MV-4-11 (cell line): ENCODE measurements around the gene LRRN2.
"Not testable (repeated sequence)": the region's sequence is repeated elsewhere in the genome, so short reads cannot be mapped to it uniquely, and the experiment has no call there.

Experiments used
- DNase-seq: peaks from one replicate; lab custom pipeline; 2025; lab: John Stamatoyannopoulos, UW

The LRRN2 gene

DNA sequence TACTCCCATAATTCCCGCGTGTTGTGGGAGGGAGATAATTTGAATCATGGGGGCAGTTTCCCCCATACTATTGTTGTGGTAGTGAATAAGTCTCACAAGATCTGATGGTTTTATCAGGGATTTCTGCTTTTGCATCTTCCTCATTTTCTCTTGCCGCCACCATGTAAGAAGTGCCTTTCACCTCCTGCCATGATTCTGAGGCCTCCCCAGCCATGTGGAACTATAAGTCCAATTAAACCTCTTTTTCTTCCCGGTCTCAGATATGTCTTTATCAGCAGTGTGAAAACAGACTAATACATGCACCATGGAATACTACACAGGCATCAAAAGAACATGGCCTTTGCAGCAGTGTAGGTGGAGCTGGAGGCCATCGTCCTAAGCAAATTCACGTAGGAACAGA, 56.1 kb downstream of the LRRN2 start:
- not testable (repeated sequence) for DNase-seq

DNA sequence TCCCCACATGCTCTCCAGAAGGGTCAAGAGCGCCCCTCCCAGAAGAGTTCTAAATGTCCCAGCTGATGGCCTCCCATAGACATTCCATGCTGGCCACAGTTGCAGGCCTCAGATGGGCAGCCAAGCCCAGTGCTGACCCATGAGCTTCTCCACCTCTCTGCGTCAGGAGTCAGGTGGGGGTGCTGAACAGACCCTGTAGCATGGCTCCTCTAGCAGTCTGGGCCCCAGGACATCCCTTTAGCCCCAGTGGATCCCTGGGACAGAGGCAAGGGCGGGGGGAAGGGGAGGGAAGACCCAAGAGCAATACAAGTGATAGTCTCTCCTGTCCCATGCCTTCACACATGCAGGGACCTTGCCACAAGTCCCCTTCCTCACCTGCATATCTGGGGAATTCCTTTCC, 56.7 kb downstream of the LRRN2 start:
- no peak for DNase-seq

DNA sequence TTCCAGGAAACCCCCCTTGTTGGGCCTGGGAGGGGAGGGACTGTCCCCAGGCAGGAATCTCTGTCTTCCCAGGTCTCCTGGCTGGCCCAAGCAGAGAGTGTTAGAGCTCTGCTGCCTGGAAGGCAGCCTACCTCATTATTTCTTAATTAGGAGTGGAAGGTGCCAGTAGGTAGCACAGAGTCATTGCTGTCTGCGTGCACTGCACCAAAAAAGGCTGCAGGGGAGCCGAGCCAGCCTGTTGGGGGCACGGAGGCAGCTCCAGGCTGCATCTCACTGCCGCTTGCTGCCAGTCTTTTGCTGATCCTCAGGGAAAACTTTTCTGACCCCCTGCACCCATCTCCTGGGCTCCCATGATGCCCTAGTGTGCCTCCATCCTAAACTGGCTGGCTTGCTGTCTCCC, 58.1 kb downstream of the LRRN2 start:
- DNase-seq = no peak

DNA sequence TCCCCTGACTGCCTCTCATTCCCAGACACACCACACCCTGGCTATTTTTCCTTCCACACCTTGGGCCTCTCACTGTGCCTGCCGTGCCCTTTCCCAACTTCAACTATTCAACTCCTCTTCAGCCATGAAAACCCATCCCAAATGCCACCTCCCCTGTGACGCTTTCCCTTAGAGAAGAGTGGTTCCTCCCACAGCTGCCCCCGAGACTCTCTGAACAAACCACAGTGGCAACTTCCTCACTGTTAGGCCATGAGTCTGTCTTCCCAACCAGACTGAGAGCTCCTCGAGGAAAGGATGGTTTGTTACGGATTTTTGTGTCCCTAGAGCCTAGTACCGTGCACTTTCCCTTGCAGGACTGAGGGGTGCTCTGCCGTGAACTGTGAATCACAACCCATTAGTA, 59.2 kb downstream of the LRRN2 start:
- DNase-seq = peak; percentile 19

DNA sequence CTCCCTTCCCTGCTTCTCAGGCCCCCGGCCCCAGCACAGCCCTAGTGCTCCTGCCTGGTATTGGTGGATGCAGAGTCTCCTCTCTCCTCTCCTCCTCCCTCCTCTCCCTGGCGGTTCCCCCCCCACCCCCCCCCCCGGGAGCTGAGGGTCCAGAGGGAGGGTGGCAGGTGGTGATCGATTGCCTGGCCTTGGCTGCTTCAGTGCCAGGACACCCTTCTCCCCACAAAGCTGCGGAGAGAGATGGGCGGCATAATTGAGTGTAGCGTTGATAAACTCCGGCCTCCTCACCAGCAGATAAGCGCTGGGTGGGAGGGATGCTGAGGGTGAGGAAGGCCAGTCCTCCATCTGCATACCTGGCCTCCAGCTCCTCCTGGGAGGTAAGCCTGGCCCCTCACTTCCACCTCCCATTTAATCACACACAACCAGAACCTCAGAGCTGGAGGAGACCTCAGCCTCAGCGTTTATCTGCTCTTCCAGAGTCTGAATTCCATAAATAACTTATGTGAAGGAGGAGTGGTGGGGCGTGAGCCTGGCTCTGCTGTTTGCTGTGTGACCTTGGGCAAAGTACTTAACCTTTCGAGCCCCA, 60.8 kb downstream of the LRRN2 start:
- DNase-seq = no peak

GRCh38 chr1:204623894-204624361, 61.6 kb downstream of the LRRN2 start:
- peak; percentile 6 for DNase-seq

DNA sequence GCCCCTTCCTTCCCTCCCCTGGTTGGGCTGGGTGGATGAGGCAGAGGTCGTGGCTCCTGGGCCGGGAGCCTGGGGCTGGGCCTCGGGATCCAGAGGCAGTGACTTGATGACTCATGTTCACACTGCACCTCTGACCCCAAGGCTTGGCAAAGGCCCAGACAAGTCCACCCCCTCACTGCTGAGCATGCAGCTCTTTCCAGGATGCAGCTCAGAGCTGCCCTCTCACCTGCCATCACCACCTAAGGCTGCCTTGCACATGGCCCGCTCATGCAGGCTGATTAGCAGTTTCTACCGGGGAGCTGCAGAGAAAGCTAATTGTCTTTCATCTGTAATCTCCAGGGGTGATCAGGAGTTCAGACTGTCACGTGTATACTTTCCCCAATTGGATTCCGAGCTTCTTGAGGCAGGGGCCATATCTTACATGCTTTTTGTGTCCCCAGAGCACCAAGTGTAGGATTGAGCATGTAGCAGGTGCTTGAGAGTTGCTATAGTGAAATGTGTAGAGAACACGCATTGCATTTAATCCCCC, 62.1 kb downstream of the LRRN2 start:
- no peak for DNase-seq

DNA sequence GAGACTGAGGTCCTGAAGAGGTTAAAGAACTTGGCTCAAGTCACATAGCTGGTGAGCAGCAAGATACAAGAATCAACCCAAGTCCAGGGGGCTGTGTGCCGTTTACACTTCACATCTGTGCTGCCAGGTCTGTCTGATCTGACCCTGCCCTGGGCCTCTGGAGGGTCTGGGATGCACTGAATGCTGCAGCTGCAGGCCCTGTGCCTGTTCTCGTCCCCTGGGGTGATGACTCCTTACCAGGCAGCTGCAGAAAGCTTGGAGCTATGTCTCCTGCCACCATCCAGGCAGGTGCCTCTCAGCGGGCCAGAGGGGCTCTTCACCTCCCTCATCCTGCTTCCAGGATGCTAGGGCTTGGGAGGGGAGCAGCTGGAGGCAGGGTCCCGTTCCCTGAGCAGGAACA, 63.5 kb downstream of the LRRN2 start:
- DNase-seq = no peak

GRCh38 chr1:204621396-204621795, 64.1 kb downstream of the LRRN2 start:
- no peak for DNase-seq

DNA sequence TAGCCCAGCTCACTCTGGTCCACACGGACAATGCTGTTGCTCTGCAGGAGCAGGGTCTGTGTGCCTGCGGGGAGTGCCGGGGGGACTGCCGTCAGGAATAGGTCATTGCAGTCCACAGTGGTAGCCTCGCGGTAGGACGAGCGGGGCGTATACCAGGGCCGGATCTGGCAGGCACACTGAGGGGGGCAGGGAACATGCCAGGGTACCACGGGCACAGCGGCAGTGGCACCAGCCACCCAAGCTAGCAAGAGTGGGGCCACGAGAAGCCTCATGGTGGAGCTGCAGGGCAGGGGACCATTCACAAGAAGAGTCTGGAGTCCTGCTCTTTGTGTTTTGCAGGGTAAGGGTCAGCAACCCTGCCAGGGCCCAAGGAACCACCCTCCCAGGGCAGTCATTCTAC, 65.8 kb downstream of the LRRN2 start:
- no peak for DNase-seq

DNA sequence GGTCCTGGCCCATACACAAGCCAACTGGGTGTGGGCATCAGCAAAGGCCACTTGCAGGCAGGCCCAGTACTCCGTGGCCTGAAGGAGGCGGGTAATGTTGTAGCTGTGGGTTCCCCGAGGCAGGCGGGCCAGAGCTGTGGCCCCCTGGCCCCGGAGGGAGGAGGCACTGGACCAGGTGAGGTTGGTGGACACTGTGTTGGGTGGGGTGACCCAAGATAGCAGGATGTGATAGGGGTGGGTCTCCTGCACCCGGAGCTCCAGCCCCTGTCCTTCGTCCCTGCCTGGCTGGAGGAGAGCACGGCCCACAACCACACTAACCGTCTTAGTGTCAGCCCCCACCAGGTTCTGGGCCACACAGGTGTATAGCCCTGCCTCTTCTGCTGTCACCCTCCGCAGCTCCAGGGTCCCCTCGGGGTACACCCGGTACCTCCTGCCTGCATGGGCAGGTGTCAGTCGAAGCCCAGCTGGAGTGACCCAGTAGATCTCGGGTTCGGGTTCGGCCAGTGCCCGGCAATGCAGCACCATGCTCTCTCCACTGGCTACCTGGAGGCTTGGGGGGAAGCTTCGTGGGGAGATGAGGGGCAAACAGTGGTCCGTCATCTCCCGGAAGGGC, 67.3 kb downstream of the LRRN2 start:
- DNase-seq = no peak

- DNase-seq = no peak
These were observed 68.0 kb downstream of the LRRN2 start for GRCh38 chr1:204617256-204618147.

DNA sequence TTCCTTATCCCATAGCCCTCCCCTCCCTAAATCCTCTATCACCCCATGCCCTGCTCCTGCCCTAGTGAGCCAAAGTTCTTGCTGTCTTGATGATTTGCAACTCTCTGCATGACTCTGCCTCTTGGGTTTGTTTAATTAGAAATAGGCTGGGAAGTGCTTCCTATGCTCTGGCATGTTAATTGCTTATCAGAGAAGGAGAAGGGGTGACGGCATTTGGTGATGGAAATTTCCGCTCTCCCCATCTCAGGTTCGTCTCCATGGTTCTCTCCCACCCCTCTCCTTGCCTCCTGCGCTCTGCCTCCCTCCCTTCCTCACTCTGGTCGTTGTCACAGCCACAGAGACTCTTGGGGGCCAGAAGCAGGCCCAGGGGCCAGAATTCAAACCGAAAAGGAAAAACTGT, 68.9 kb downstream of the LRRN2 start:
- no peak for DNase-seq

GRCh38 chr1:204615881-204616280, 69.7 kb downstream of the LRRN2 start:
- DNase-seq = no peak

GRCh38 chr1:204613636-204614035, 71.9 kb downstream of the LRRN2 start:
- no peak for DNase-seq

- DNase-seq = no peak
These were observed 73.2 kb downstream of the LRRN2 start for GRCh38 chr1:204612326-204612725.

- DNase-seq = no peak
These were observed 74.5 kb downstream of the LRRN2 start for GRCh38 chr1:204611036-204611435.

DNA sequence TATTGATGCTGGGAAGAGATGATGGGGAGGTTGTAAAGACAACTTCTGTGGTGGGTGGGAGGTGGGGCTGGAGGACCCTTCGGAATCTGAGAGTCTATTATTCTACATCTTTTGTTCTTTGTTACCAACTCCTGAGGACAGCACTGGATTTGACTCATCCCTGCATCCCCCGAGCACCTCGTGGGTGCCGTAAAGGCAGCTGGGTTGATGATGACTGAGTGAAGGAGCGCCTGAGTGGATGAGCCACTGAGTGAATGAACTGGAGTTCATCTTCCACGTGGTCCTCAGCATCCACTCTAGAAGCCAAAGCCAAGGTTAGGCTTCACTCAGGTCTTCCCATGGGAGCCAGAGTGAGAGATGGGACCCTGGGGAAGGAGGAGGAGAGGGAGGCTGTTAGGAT, 77.6 kb downstream of the LRRN2 start:
- DNase-seq = no peak

GRCh38 chr1:204605791-204606190, 79.7 kb downstream of the LRRN2 start:
- no peak for DNase-seq

- DNase-seq = no peak
These were observed 82.5 kb downstream of the LRRN2 start for GRCh38 chr1:204602871-204603542.

DNA sequence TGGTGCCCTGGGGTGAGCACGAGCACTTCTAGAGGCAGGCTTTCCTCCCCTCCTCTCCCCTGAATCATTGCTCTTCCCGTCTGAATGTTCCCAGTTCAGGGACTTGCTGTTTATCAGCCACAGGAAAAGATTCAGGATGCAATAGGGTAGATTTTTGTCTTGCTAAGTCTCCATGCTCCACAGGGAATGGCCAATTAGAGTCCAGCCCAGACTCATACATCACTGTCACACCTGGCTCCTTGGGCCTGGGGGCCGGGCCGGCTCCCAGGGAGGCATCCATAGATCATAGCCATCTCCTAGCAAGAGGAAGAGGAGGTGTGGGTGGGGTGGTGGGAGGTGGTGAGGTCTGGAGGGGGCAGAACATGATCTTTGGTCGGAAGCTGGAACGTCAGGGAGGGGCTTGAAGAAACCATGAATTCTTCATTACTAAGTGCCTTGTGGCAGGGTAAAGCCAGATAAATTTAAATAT, 83.4 kb downstream of the LRRN2 start:
- no peak for DNase-seq

GRCh38 chr1:204600968-204601367, 84.6 kb downstream of the LRRN2 start:
- DNase-seq = no peak
